Lower lobe of right lung (tissue), 2 donors: ENCODE measurements around the gene COL11A2. TPM values are rescaled to one million over a fixed set of nuclear protein-coding genes. Genes with fewer than 3 reads are reported as not detected.

Source experiments
- ATAC-seq, 2 donors: fragments of 200-7000 bp; cut with Tn5 transposase; one replicate each; pipeline ENCODE4 v1.9.1; 2020 to 2022; ENCODE audit warnings: mild to moderate bottlenecking in 2 of 2, moderate library complexity in 2 of 2
- DNase-seq: peaks from one replicate; pipeline ENCODE4 v3.0.0-alpha.2; 2020
- H3K27ac ChIP-seq: fragments of 200-600 bp; one replicate; pipeline ENCODE4 v1.8.0; 2022
- H3K27me3 ChIP-seq: fragments of 200-600 bp; one replicate; pipeline ENCODE4 v1.8.0; 2022; ENCODE audit warnings: low read depth
- H3K36me3 ChIP-seq: fragments of 200-600 bp; one replicate; pipeline ENCODE4 v1.8.0; 2022; ENCODE audit warnings: mild to moderate bottlenecking
- H3K4me1 ChIP-seq: fragments of 200-600 bp; one replicate; pipeline ENCODE4 v1.8.0; 2022
- H3K4me3 ChIP-seq: fragments of 200-600 bp; one replicate; pipeline ENCODE4 v1.8.0; 2022; ENCODE audit warnings: mild to moderate bottlenecking
- H3K9me3 ChIP-seq: fragments of 200-600 bp; one replicate; pipeline ENCODE4 v1.8.0; 2022
- CTCF ChIP-seq: fragments of 200-600 bp; IDR thresholded peaks from one replicate; pipeline ENCODE4 v1.8.0; 2022; ENCODE audit warnings: antibody characterized with exemption, mild to moderate bottlenecking
- intact Hi-C: fragments of 100-400 bp; cut with DNase I; formaldehyde crosslinking; loops from one replicate; pipeline ENCODE4 v1.11.0; 2022
- total RNA-seq: library from RNA; stranded (reverse); fragmentation: NEBNext Ultra II Directional; extraction: Animal tissue kit (Norgen Biotek cat#: 25700); gene quantifications from one replicate; pipeline ENCODE4 v1.2.1, GENCODE V29; 2021
- donor health status: DM: no; HTN: yes; CAD: no; lungs with severe emphysema.

COL11A2 gene
- total RNA-seq, 1 donor from 2014 or later, result 0.77 TPM

GRCh38 chr6:33205191-33206026 is 13.1 kb upstream of the COL11A2 start:
- no peak for ATAC-seq
- H3K9me3 ChIP-seq, result no peaks in the 10 kb centered on the region
- DNase-seq, result no peak
- H3K4me3 ChIP-seq, result peak overlapping the region; percentile 80
- TF ChIP-seq CTCF, result no peak
- no peaks in the 10 kb centered on the region for H3K27me3 ChIP-seq
- peak overlapping the region; percentile 77 for H3K27ac ChIP-seq
- peaks cover 53% of the 10 kb centered on the region for H3K4me1 ChIP-seq
- intact Hi-C loops, result no loop called here
- H3K36me3 ChIP-seq, result peaks cover 30% of the 10 kb centered on the region

- DNase-seq (peak; percentile 97), ATAC-seq (peak; percentile 78 to 81)
- H3K4me1 ChIP-seq, result peaks cover 53% of the 10 kb centered on the region
- intact Hi-C loops, result no loop called here
- no peaks in the 10 kb centered on the region for H3K27me3 ChIP-seq
- no peak for TF ChIP-seq CTCF
- no peaks in the 10 kb centered on the region for H3K9me3 ChIP-seq
- peak within 1 kb of the TSS; percentile 77 for H3K27ac ChIP-seq
- H3K36me3 ChIP-seq, result peaks cover 22% of the 10 kb centered on the region
- peak within 1 kb of the TSS; percentile 80 for H3K4me3 ChIP-seq
These were observed 12.3 kb upstream of the COL11A2 start, which contains the start of gene HSD17B8 for GRCh38 chr6:33204415-33205190. TSS of gene HSD17B8 (plus strand) at chr6:33204655. CDS start at chr6:33204669, 14 bp downstream.

- H3K27ac ChIP-seq, result no peak overlapping the region
- peaks cover 55% of the 10 kb centered on the region for H3K4me1 ChIP-seq
These were observed 11.8 kb upstream of the COL11A2 start for GRCh38 chr6:33204165-33204414.

DNA sequence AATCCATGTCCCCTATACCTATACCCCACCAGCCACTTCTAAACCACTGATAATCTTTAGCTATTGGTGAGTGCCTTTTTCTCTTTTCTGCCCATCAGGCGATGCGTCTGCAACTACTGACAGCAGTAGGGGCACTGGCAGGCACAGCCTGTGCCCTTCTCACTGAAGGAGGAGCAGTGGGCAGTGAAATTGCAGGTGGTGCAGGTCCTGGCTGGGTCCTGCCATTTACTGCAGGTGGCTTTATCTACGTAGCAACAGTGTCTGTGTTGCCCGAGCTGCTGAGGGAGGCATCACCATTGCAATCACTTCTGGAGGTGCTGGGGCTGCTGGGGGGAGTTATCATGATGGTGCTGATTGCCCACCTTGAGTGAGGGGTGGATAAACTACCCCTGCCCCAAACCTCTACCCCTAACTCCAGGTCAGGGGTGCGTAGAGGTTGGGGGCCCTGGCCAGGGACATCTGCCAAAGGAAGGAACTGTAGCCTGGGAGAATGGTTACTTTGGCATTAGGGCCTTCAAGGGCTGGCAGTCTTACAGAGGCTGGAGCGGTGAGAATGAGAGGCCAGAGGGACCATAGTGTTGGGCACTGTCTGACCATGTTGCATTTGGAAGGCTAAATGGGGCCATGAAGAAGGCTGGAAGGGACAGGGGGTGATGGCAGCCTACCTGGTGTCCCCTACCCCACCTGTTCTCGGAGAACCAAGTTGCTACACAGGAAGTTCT is 11.3 kb upstream of the COL11A2 start:
- DNase-seq (no peak), ATAC-seq (no peak)
- Histone ChIP-seq H3K27me3 (no peaks in the 10 kb centered on the region), H3K27ac (no peak overlapping the region), H3K4me1 (peaks cover 56% of the 10 kb centered on the region), H3K4me3 (no peak overlapping the region), H3K9me3 (no peaks in the 10 kb centered on the region), H3K36me3 (peaks cover 19% of the 10 kb centered on the region)
- TF ChIP-seq CTCF, result no peak
- intact Hi-C loops, result no loop called here

More at GRCh38 chr6:33204165-33204414, 11.8 kb upstream of the COL11A2 start:
- Histone ChIP-seq H3K36me3 (peaks cover 19% of the 10 kb centered on the region), H3K27me3 (no peaks in the 10 kb centered on the region), H3K9me3 (no peaks in the 10 kb centered on the region), H3K4me3 (peak overlapping the region; percentile 80)
- ATAC-seq (no peak), DNase-seq (no peak)
- no peak for TF ChIP-seq CTCF
- intact Hi-C loops, result no loop called here

- Histone ChIP-seq H3K9me3 (no peaks in the 10 kb centered on the region), H3K27ac (no peak overlapping the region), H3K36me3 (peaks cover 19% of the 10 kb centered on the region), H3K4me1 (peaks cover 64% of the 10 kb centered on the region), H3K4me3 (no peak overlapping the region), H3K27me3 (no peaks in the 10 kb centered on the region)
- no peak for TF ChIP-seq CTCF
- intact Hi-C loops, result no loop called here
- DNase-seq (no peak), ATAC-seq (no peak)
These were observed 10.5 kb upstream of the COL11A2 start for GRCh38 chr6:33202799-33203198.
